Kidney capillary endothelial cell (primary cell): ENCODE measurements around the gene BRSK2.
"Not testable (repeated sequence)": the region's sequence is repeated elsewhere in the genome, so short reads cannot be mapped to it uniquely, and the experiment has no call there.

Source experiments
- DNase-seq: peaks from one replicate; pipeline ENCODE4 v3.0.0-alpha.2; 2018; ENCODE audit warnings: low spot score

The BRSK2 gene

GRCh38 chr11:1354125-1354938 lies 35.4 kb upstream of the BRSK2 start:
- no peak for DNase-seq

GRCh38 chr11:1356007-1356435 lies 33.7 kb upstream of the BRSK2 start:
- no peak for DNase-seq

- DNase-seq, result no peak
Observed at GRCh38 chr11:1356478-1356960, 33.2 kb upstream of the BRSK2 start.

GRCh38 chr11:1358286-1358685 lies 31.4 kb upstream of the BRSK2 start:
- DNase-seq, result no peak

- not testable (repeated sequence) for DNase-seq
Observed at GRCh38 chr11:1358931-1359330, 30.8 kb upstream of the BRSK2 start.

GRCh38 chr11:1359556-1359955 lies 30.2 kb upstream of the BRSK2 start:
- no peak for DNase-seq

- DNase-seq, result no peak
Observed at GRCh38 chr11:1360181-1360834, 29.4 kb upstream of the BRSK2 start.

- DNase-seq, result no peak
Observed at GRCh38 chr11:1360835-1361357, 28.8 kb upstream of the BRSK2 start.

GRCh38 chr11:1361882-1362281 lies 27.9 kb upstream of the BRSK2 start:
- no peak for DNase-seq

- no peak for DNase-seq
Observed at GRCh38 chr11:1367721-1368120, 22.0 kb upstream of the BRSK2 start.

- no peak for DNase-seq
Observed at GRCh38 chr11:1368216-1368615, 21.5 kb upstream of the BRSK2 start.

- no peak for DNase-seq
Observed at GRCh38 chr11:1368966-1369365, 20.8 kb upstream of the BRSK2 start.

- DNase-seq, result no peak
Observed at GRCh38 chr11:1369371-1370005, 20.2 kb upstream of the BRSK2 start.

- DNase-seq, result no peak
Observed at GRCh38 chr11:1370186-1371025, 19.3 kb upstream of the BRSK2 start.

- DNase-seq, result no peak
Observed at GRCh38 chr11:1371026-1371325, 18.8 kb upstream of the BRSK2 start.

GRCh38 chr11:1371377-1371776 lies 18.4 kb upstream of the BRSK2 start:
- DNase-seq, result no peak

GRCh38 chr11:1371836-1372465 lies 17.8 kb upstream of the BRSK2 start:
- DNase-seq, result no peak

- DNase-seq, result no peak
Observed at GRCh38 chr11:1372660-1373059, 17.1 kb upstream of the BRSK2 start.

- DNase-seq, result no peak
Observed at GRCh38 chr11:1373536-1374214, 16.1 kb upstream of the BRSK2 start.

- no peak for DNase-seq
Observed at GRCh38 chr11:1375161-1375954, 14.4 kb upstream of the BRSK2 start.
